Astrocyte (in vitro differentiated cells and primary cell): ENCODE results near the gene LSM12. TPM values are rescaled to one million over a fixed set of nuclear protein-coding genes. Genes with fewer than 3 reads are reported as not detected.

ENCODE experiments used
- DNase-seq: peaks from one replicate; pipeline ENCODE4 v3.0.0-alpha.2; 2010; ENCODE audit warnings: low read depth
- FAIRE-seq: peaks from 2 replicates; lab custom pipeline; 2011; peaks lifted over from hg19 to GRCh38; lab: Jason Lieb, UNC
- H2AFZ ChIP-seq: 2 replicates; pipeline ENCODE4 v1.6.0; 2012; ENCODE audit warnings: low read depth, low read length, inconsistent platforms
- H3K27ac ChIP-seq: 2 replicates; pipeline ENCODE4 v1.5.1; 2011; ENCODE audit warnings: low read depth, low read length, inconsistent platforms
- H3K27me3 ChIP-seq: 2 replicates; pipeline ENCODE4 v1.6.0; 2011; ENCODE audit warnings: low read length, inconsistent platforms; ENCODE audit not compliant: insufficient read depth
- H3K36me3 ChIP-seq: 2 replicates; pipeline ENCODE4 v1.5.1; 2011; ENCODE audit warnings: low read length, inconsistent platforms; ENCODE audit not compliant: insufficient read depth
- H3K4me1 ChIP-seq: 2 replicates; pipeline ENCODE4 v1.5.1; 2011; ENCODE audit warnings: low read length, inconsistent platforms; ENCODE audit not compliant: insufficient read depth
- H3K4me2 ChIP-seq: 2 replicates; pipeline ENCODE4 v1.6.0; 2012; ENCODE audit warnings: low read length, inconsistent platforms
- H3K4me3 ChIP-seq: 2 replicates; pipeline ENCODE4 v1.5.1; 2011; ENCODE audit warnings: low read depth, mild to moderate bottlenecking, low read length, inconsistent platforms; ENCODE audit not compliant: insufficient read depth
- H3K79me2 ChIP-seq: 2 replicates; pipeline ENCODE4 v1.6.0; 2012; ENCODE audit warnings: mild to moderate bottlenecking, low read length, inconsistent platforms; ENCODE audit not compliant: insufficient read depth
- H3K9ac ChIP-seq: 2 replicates; pipeline ENCODE4 v1.6.0; 2012; ENCODE audit warnings: mild to moderate bottlenecking, low read length, inconsistent platforms
- H3K9me3 ChIP-seq: 2 replicates; pipeline ENCODE4 v1.5.1; 2012; ENCODE audit warnings: low read depth, mild to moderate bottlenecking, low read length, inconsistent platforms; ENCODE audit not compliant: insufficient read depth
- H4K20me1 ChIP-seq: 2 replicates; pipeline ENCODE4 v1.6.0; 2012; ENCODE audit warnings: low read length, inconsistent platforms; ENCODE audit not compliant: insufficient read depth
- H3K27ac Mint-ChIP-seq: one replicate; pipeline ENCODE4 v1.8.0; 2021; ENCODE audit warnings: mild to moderate bottlenecking, mixed read lengths; ENCODE audit not compliant: unreplicated experiment
- H3K27me3 Mint-ChIP-seq: one replicate; pipeline ENCODE4 v1.8.0; 2021; ENCODE audit warnings: low read depth, mixed read lengths; ENCODE audit not compliant: unreplicated experiment
- H3K36me3 Mint-ChIP-seq: one replicate; pipeline ENCODE4 v1.8.0; 2021; ENCODE audit warnings: low read depth, mixed read lengths; ENCODE audit not compliant: unreplicated experiment
- H3K4me1 Mint-ChIP-seq: one replicate; pipeline ENCODE4 v1.8.0; 2021; ENCODE audit warnings: low read depth, mixed read lengths; ENCODE audit not compliant: unreplicated experiment
- H3K4me3 Mint-ChIP-seq: one replicate; pipeline ENCODE4 v1.8.0; 2021; ENCODE audit warnings: mild to moderate bottlenecking, moderate library complexity, mixed read lengths; ENCODE audit not compliant: unreplicated experiment
- H3K9me3 Mint-ChIP-seq: one replicate; pipeline ENCODE4 v1.8.0; 2021; ENCODE audit warnings: mild to moderate bottlenecking, mixed read lengths; ENCODE audit not compliant: unreplicated experiment
- CTCF ChIP-seq: IDR thresholded peaks from 2 replicates; pipeline ENCODE4 v1.5.1; 2011; ENCODE audit warnings: low read depth, mild to moderate bottlenecking, inconsistent platforms, low read length, moderate library complexity; ENCODE audit not compliant: insufficient read depth
- EZH2 ChIP-seq: IDR thresholded peaks from 2 replicates; pipeline ENCODE4 v1.6.1; 2012; ENCODE audit warnings: mild to moderate bottlenecking, low read length, inconsistent platforms; ENCODE audit not compliant: insufficient read depth
- total RNA-seq: library from RNA; stranded (reverse); gene quantifications from 2 replicates; pipeline ENCODE4 v1.2.1, GENCODE V29; 2021

LSM12 gene
- total RNA-seq, 1 donor from 2014 or later = 90.5 TPM

GRCh38 chr17:44108440-44109311 lies 42.2 kb upstream of the LSM12 start:
- DNase-seq (peak; percentile 95), FAIRE-seq (peak; percentile 52)
- Mint-ChIP-seq H3K4me3 (peak overlapping the region; percentile 74), H3K27me3 (no peaks in the 10 kb centered on the region), H3K27ac (peak overlapping the region; percentile 89), H3K9me3 (no peaks in the 10 kb centered on the region), H3K36me3 (peaks cover 6% of the 10 kb centered on the region), H3K4me1 (peaks cover 23% of the 10 kb centered on the region)
- no peaks in the 10 kb centered on the region for H3K9me3 ChIP-seq
- H3K27me3 ChIP-seq = no peaks in the 10 kb centered on the region
- H3K36me3 ChIP-seq = no peaks in the 10 kb centered on the region
- peaks cover 41% of the 10 kb centered on the region for H3K79me2 ChIP-seq
- no peak overlapping the region for H3K4me3 ChIP-seq
- TF ChIP-seq CTCF (no peak), EZH2 (no peak)
- peaks cover 48% of the 10 kb centered on the region for H3K4me1 ChIP-seq
- peak overlapping the region; percentile 78 for H3K4me2 ChIP-seq
- H3K9ac ChIP-seq = peak overlapping the region; percentile 60
- H2AFZ ChIP-seq = no peak overlapping the region
- peaks cover 62% of the 10 kb centered on the region for H4K20me1 ChIP-seq
- H3K27ac ChIP-seq = peak overlapping the region; percentile 86

DNA sequence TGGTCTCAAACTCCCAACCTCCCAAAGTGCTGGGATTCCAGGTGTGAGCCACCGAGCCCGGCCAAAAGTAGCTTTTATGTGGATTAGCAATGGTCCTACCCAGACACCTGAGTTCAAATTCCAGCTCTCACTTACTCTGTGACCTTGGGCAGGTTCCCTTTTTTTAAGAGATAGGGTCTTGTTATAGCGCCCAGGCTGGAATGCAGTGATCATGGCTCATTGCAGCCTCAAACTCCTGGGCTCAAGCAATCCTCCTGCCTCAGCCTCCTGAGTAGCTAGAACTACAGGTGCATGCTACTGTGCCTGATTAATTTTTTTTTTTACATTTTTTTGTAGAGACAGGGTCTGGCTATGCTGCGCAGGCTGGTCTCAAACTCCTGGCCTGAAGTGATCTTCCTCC lies 40.3 kb upstream of the LSM12 start:
- no peak overlapping the region for H3K4me3 ChIP-seq
- TF ChIP-seq EZH2 (no peak), CTCF (no peak)
- H3K9ac ChIP-seq = no peak overlapping the region
- Mint-ChIP-seq H3K9me3 (no peaks in the 10 kb centered on the region), H3K36me3 (peaks cover 5% of the 10 kb centered on the region), H3K4me3 (no peak overlapping the region), H3K4me1 (peaks cover 20% of the 10 kb centered on the region), H3K27me3 (peaks cover 6% of the 10 kb centered on the region), H3K27ac (no peak overlapping the region)
- no peaks in the 10 kb centered on the region for H3K36me3 ChIP-seq
- peaks cover 41% of the 10 kb centered on the region for H3K79me2 ChIP-seq
- no peaks in the 10 kb centered on the region for H3K27me3 ChIP-seq
- DNase-seq (no peak), FAIRE-seq (no peak)
- H4K20me1 ChIP-seq = peaks cover 47% of the 10 kb centered on the region
- peaks cover 42% of the 10 kb centered on the region for H3K4me1 ChIP-seq
- no peak overlapping the region for H3K27ac ChIP-seq
- no peak overlapping the region for H3K4me2 ChIP-seq
- no peaks in the 10 kb centered on the region for H3K9me3 ChIP-seq
- no peak overlapping the region for H2AFZ ChIP-seq

GRCh38 chr17:44105941-44106340 lies 39.5 kb upstream of the LSM12 start:
- peaks cover 5% of the 10 kb centered on the region for H3K36me3 Mint-ChIP-seq
- peaks cover 18% of the 10 kb centered on the region for H3K4me1 Mint-ChIP-seq
- Histone ChIP-seq H3K9me3 (no peaks in the 10 kb centered on the region), H3K4me3 (no peak overlapping the region), H3K27ac (no peak overlapping the region), H3K27me3 (no peaks in the 10 kb centered on the region), H3K4me1 (peaks cover 40% of the 10 kb centered on the region), H2AFZ (no peak overlapping the region), H3K4me2 (no peak overlapping the region), H3K79me2 (peaks cover 41% of the 10 kb centered on the region), H3K9ac (no peak overlapping the region), H3K36me3 (no peaks in the 10 kb centered on the region), H4K20me1 (peaks cover 43% of the 10 kb centered on the region)
- no peaks in the 10 kb centered on the region for H3K9me3 Mint-ChIP-seq
- TF ChIP-seq EZH2 (no peak), CTCF (no peak)
- H3K27ac Mint-ChIP-seq = no peak overlapping the region
- no peak overlapping the region for H3K4me3 Mint-ChIP-seq
- FAIRE-seq = no peak
- peaks cover 6% of the 10 kb centered on the region for H3K27me3 Mint-ChIP-seq
- DNase-seq = no peak
